ENCODE results near the gene PRPF4. TPM values are rescaled to one million over a fixed set of nuclear protein-coding genes. Genes with fewer than 3 reads are reported as not detected.

PRPF4 gene
- total and polyA plus RNA-seq, 7 donors = 10.9 to 33.4 (median 20.3) TPM

GRCh38 chr9:113269871-113270270 lies 5.6 kb upstream of the PRPF4 start:
- no peak overlapping the region for H3K27ac ChIP-seq
- H3K4me1 ChIP-seq = peaks cover 12% of the 10 kb centered on the region
- WGBS, 3 donors = 89 to 92% (median 91%) methylated on average over 2 of the region's 2 CpGs
- DNase-seq = no peak
- H3K36me3 ChIP-seq (ENCODE audit: insufficient read depth in 1 of 2, low read depth in 1 of 2) = peaks cover 17 to 72% of the 10 kb centered on the region in 2 donors
- H3K27me3 ChIP-seq (ENCODE audit: insufficient read depth in 3 of 3, low read length in 2 of 3) = no peaks in the 10 kb centered on the region
- no peak for ATAC-seq
- TF ChIP-seq, protein P1, sequence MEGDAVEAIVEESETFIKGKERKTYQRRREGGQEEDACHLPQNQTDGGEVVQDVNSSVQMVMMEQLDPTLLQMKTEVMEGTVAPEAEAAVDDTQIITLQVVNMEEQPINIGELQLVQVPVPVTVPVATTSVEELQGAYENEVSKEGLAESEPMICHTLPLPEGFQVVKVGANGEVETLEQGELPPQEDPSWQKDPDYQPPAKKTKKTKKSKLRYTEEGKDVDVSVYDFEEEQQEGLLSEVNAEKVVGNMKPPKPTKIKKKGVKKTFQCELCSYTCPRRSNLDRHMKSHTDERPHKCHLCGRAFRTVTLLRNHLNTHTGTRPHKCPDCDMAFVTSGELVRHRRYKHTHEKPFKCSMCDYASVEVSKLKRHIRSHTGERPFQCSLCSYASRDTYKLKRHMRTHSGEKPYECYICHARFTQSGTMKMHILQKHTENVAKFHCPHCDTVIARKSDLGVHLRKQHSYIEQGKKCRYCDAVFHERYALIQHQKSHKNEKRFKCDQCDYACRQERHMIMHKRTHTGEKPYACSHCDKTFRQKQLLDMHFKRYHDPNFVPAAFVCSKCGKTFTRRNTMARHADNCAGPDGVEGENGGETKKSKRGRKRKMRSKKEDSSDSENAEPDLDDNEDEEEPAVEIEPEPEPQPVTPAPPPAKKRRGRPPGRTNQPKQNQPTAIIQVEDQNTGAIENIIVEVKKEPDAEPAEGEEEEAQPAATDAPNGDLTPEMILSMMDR (IDR thresholded peaks at IDR 0.05) = no peak
- no peaks in the 10 kb centered on the region for H3K9me3 ChIP-seq
- H3K4me3 ChIP-seq = no peak overlapping the region
- intact Hi-C loops (cut with DNase I) = loop anchor here (5.0 to 10.0 kb wide), 4 partner anchors 72 to 325 kb away; partner anchors contain the start of gene WDR31 (in 1 of the 2)

- H3K27me3 ChIP-seq (ENCODE audit: insufficient read depth in 3 of 3, low read length in 2 of 3) = no peaks in the 10 kb centered on the region
- WGBS, 3 donors = 0 to 1% (median 1%) methylated on average over 15 of the region's 15 CpGs
- peak; percentile 27 to 71 (median 54) for ATAC-seq
- intact Hi-C loops (cut with DNase I) = loop anchor here (2.0 to 10.0 kb wide), 8 partner anchors 54 to 384 kb away; partner anchors contain the start of genes FKBP15 (in 2 of the 2), SLC31A1 (in 2 of the 2), WDR31 (in 2 of the 2) and ALAD (in 1 of the 2)
- TF ChIP-seq, protein P1 (IDR thresholded peaks at IDR 0.05) = peak; percentile 79
- H3K9me3 ChIP-seq = no peaks in the 10 kb centered on the region
- peak overlapping the region; percentile 95 for H3K4me3 ChIP-seq
- peak overlapping the region; percentile 96 for H3K27ac ChIP-seq
- H3K36me3 ChIP-seq (ENCODE audit: insufficient read depth in 1 of 2, low read depth in 1 of 2) = peaks cover 16 to 69% of the 10 kb centered on the region in 2 donors
- DNase-seq = no peak
- peaks cover 17% of the 10 kb centered on the region for H3K4me1 ChIP-seq
Observed at GRCh38 chr9:113274474-113275156, 843 bp upstream of the PRPF4 start.

- intact Hi-C loops (cut with DNase I) = loop anchor here (5.0 to 10.0 kb wide), 5 partner anchors 63 to 378 kb away; partner anchors contain the start of genes ALAD (in 1 of the 2) and WDR31 (in 1 of the 2)
- no peak overlapping the region for H3K4me3 ChIP-seq
- H3K27ac ChIP-seq = no peak overlapping the region
- TF ChIP-seq, protein P1 (IDR thresholded peaks at IDR 0.05) = no peak
- H3K4me1 ChIP-seq = peaks cover 12% of the 10 kb centered on the region
- ATAC-seq = no peak
- no peaks in the 10 kb centered on the region for H3K27me3 ChIP-seq (ENCODE audit: insufficient read depth in 3 of 3, low read length in 2 of 3)
- H3K36me3 ChIP-seq (ENCODE audit: insufficient read depth in 1 of 2, low read depth in 1 of 2) = peaks cover 26 to 72% of the 10 kb centered on the region in 2 donors
- no peaks in the 10 kb centered on the region for H3K9me3 ChIP-seq
- WGBS, 3 donors = 86 to 89% (median 87%) methylated on average over 4 of the region's 4 CpGs
- no peak for DNase-seq
Observed at GRCh38 chr9:113278840-113279239, 3.4 kb downstream of the PRPF4 start.

- intact Hi-C loops (cut with DNase I) = no loop called here
- DNase-seq = no peak
- Histone ChIP-seq H3K4me1 (peaks cover 2% of the 10 kb centered on the region), H3K27me3 (ENCODE audit: insufficient read depth in 3 of 3, low read length in 2 of 3) (no peaks in the 10 kb centered on the region), H3K4me3 (no peak overlapping the region), H3K36me3 (ENCODE audit: insufficient read depth in 1 of 2, low read depth in 1 of 2) (peaks cover 36 to 97% of the 10 kb centered on the region in 2 donors), H3K9me3 (no peaks in the 10 kb centered on the region), H3K27ac (no peak overlapping the region)
- WGBS, 3 donors = 97 to 99% (median 98%) methylated on average over 4 of the region's 4 CpGs
- no peak for ATAC-seq
- TF ChIP-seq, protein P1 (IDR thresholded peaks at IDR 0.05) = no peak
Observed at GRCh38 chr9:113281356-113281755, 5.9 kb downstream of the PRPF4 start.

Measured in psoas muscle (tissue), 8 donors.